Stimulated activated CD8-positive, alpha-beta memory T cell treated with anti-CD3 and anti-CD28 coated beads, Interleukin-12 subunit alpha, Interleukin-12 subunit beta, amount 100 ng/mL, for 1 hour (primary cell): ENCODE data around the gene LYPD6B.

ENCODE experiments used
- DNase-seq: peaks from one replicate; pipeline ENCODE4 v3.0.0-alpha.2; 2020; ENCODE audit warnings: low read depth

Gene LYPD6B, protein sequence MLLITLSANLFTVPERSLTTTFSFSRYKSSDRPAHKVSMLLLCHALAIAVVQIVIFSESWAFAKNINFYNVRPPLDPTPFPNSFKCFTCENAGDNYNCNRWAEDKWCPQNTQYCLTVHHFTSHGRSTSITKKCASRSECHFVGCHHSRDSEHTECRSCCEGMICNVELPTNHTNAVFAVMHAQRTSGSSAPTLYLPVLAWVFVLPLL

DNA sequence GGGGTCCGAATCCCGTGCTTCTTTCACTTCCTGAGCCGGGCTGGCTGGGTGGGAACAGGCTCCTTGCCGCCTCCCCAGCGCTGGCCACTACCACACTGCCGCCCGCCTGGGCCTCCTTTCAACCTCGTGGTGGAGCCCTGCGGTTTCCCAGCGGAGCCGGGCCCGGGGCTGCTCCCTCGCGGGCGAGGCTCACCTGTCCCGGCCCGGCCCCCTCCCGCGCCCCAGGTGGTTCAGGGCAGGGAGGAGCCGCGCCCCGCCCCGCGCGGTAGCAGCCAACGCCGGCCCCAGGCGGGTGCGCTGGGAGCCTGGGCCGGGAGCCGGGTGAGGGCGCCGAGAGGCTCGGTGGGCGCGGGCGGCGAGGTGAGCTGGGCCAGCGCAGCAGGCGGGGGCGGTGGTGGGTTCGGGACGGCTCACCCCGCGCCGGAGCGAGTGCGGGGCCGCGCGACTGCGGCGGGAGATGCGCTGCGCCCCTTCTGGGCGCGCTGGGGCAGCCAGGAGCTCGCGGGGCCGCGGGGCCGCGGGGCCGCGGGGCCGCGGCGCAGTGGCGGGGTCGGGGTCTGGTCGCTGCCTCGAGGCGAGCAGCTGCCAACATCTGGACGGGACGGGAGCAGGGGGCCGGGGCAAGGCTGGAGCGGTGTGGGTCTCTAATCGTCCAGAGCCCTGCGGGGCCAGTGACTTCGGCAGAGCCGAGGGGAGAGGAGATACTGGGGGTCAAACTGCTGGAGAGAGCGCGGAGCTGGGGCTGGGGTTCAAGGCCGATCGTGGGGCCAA is at the start of gene LYPD6B:
LYPD6B (plus strand) TSS at position 258 of the 771 bp plus-strand sequence. CDS start 92,250 bp downstream, outside the sequence.
- no peak for DNase-seq

DNA sequence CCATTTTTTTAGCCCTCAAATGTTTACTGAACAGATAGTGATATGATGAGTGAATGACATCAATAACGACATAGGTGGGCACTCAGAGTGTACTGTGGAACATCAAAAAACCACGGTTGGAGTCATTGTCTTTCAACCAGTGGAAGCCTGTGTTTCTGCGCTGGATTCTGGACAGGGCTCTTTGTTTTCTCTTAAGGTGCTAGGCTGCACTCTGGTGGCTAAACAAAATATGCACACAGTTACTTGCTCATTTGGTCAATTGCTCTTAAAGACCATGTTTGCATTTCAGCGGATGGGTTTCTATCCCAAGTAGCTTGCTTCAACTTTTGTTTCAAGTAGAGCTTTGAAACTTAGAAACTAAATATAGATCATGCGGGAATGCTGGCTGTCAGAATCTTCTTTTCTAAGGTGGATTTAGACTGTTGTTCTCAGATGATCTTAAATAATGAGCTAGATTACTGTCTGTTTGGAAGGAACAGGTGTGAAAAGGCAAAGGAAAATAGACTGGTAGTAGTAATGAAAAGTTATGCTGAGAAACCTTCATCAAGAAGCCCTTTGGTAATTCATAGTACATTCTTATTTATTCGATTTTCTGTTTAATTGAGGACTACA is 48.5 kb upstream of the LYPD6B start:
- DNase-seq = peak; percentile 12

DNA sequence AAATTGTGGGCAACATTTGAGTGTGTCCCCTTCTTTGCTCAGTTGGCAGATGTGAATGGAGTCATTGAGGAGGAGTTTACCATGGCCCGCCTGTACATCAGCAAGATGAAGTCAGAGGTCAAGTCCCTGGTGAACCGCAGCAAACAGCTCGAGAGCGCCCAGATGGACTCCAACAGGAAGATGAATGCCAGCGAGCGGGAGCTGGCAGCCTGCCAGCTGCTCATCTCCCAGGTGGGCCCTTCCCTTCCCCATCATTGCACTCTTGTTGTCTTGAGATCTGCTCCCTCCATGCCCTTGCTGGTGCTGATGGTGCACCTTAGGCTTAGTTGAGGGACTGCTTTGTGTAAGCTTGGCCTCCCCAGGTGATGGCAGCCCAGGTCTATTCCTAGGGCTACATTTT is 47.5 kb upstream of the LYPD6B start:
- DNase-seq = no peak

DNA sequence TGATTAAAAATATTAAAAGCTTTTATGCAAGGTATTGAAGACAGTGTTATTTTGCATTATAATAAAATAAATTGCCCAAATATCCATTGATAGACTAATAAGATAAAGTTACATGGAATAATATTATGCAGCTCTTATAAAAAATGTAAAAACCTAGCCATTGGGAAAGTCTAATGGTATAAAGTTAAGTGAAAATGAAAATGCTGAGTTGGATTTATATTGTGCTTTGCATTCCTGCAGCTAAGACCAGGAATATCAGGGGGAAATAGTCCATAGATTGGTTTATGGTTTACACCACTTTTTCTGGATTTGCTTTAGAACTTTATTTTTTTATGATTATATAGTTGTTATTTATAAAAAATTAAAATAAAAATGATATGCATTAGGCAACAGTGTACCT is 46.1 kb upstream of the LYPD6B start:
- no peak for DNase-seq

DNA sequence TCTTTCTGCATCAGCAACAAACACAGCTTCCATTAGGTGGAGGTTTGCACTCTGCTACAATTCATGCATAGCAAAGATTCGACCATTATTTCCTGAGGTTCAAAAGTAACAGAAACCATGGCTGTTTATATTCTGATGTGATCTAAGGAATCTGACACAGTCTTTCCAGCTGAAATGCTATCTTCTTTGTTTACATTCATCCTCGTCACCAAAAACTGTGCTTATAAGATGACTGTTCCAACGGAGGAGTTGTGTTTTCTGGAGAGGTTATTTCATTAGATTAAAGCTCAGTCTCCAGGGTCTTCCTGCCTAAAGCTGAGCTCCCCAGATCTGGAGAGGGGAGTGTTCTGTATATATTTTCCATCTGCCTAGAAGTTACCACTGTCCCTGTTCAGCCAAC is 45.1 kb upstream of the LYPD6B start:
- DNase-seq = no peak

DNA sequence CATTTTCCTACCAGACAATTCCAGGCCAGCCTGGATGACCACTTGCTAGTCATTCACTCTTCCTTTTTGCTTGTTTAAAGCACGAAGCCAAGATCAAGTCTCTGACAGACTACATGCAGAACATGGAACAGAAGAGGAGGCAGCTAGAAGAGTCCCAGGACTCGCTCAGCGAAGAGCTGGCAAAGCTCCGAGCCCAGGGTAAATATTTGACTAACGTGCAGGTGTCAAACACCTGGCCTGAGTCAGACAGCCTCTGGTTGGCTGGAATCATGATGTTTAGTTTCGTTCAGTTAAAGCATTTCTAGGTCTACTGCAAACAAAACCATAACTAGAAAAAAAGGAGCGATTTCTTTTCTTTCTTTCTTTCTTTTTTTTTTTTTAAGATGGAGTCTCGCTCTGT is 44.2 kb upstream of the LYPD6B start:
- DNase-seq = no peak

DNA sequence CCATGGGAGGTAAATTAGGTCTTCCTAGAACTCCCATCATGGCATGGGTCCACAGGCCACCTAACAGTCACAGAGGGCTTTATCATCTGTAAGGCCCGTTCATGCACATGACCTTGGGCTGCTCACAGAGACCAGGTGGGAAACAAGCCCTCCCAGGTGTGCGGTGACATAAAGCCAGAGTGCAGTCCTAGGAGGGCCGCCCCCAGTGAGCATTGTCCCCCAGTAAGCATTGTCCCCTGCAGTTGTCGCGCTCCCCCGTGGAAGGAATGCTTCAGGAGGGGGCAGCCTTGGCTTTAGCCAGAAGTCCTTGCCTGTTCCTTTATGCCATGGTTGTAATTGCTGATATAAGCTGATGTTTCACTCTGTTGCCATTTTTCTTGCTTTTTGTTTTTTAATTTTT is 41.7 kb upstream of the LYPD6B start:
- DNase-seq = no peak

DNA sequence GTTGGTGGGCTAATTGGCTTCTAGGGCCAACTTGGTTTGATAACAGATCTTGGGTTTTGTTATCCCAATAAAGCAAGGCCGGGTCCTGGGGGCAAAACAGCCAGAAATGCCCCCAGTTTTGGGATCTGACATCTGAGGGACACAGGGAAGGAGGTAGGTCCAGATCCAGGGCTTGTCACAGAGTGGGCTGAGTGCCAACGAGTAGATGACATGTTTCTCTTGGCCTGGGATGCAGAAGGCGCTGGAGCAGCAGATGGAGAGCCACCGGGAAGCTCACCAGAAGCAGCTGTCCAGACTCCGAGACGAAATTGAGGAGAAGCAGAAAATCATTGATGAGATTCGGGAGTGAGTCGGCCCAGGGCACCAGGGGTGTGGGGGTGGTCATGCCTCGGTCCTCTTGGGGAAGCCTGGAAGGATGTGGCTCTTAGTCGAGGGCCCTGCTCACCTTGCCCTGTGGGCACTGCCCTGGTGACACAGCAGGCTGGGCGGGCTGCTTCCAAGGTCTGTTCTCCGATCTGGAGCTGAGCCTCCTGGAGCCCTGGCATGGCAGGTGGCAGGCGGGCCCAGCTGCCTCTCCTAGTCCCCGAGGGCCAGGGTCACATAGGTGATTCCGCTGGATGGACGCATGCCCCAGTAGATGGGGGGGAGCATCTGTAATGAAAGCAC is 40.2 kb upstream of the LYPD6B start:
- no peak for DNase-seq

DNA sequence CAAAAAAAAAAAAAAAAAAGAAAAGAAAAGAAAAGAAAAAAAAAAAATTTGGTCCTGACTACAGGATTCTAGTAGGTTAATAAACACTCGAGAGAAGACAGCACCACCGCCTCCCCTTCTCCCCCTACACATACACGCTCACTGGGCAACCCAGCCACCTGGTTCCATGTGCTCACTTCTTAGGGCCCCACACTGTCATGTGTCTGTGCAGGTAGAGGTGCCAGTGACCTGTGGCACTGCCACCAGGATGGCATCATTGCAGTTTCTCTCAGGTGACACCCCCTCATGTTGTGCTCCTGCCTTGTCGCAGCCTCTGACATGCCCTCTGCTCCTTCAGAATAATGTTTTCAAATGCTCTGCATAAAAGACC is 39.7 kb upstream of the LYPD6B start:
- no peak for DNase-seq

DNA sequence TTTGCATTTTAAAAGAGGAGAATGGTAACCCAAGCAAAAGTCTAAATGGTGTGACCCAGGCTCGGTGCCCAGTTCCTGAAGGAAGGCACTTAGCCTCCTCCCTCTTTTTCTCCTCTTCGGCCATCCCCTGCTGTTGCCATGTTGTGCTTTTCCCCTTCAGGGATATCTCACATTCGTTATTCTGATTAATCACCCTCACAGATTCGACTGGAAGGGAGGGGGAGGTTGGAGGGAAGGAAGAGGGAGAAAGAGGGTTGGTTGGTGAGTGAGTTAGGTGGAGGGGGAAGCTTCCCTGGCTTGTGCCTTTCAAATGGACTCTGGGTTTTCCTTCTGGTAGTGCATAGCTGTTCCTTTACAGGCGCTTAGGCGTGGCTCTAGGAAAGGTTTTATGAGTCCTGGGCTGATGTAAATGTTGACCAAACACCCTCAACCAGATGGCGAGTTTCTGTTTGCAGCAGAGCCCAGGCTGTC is 39.0 kb upstream of the LYPD6B start:
- no peak for DNase-seq

DNA sequence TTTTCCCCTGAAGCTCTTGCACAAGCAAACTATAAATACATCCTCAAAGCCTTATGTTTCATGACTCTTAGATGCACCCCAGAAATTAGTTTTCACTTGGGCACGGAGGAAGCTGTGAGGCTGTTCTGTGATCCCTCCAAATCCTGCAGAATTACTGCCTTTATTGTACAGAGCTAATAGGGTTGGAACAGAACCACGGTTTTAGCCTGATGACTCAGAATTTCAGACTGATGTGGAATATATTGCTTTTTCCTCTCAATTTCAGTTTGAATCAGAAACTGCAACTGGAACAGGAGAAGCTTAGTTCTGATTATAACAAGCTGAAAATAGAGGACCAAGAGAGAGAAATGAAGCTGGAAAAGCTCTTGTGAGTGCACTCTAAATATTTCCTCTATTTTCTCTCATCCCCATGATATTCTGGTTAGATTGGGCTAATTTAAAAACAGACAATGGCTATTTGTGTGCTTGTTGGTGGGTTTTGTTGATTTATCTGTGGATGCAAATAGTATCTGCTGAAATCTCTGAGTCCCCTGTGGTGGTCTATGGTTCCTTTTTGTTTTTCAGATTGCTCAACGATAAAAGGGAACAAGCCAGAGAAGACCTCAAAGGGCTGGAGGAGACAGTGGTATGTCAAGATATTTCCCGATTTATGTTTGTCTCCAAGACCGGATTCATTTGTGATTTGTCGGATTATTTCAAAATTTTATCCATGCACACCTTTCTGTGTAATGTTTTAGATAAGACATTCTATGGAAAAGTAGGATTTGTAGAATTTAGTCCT is 38.2 kb upstream of the LYPD6B start:
- DNase-seq = no peak

DNA sequence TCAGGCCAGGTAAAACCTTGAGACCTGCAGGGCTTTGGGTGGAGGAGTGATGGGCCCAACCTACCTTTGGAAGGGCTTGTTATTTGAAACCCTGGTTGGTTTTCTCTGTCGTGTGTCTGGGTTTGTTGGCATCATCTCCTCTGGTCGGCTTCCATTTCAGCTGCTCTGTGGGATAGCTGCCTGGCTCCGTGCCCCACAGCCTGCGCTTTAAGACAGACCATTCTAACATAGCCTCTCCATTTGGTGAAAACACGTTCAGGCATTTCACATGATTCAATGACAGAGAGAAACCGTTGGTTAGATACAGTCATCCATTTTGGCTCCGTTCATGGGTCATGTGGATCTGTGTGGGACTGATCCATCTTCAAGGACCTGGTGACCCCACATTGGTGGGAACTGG is 37.0 kb upstream of the LYPD6B start:
- DNase-seq = no peak

DNA sequence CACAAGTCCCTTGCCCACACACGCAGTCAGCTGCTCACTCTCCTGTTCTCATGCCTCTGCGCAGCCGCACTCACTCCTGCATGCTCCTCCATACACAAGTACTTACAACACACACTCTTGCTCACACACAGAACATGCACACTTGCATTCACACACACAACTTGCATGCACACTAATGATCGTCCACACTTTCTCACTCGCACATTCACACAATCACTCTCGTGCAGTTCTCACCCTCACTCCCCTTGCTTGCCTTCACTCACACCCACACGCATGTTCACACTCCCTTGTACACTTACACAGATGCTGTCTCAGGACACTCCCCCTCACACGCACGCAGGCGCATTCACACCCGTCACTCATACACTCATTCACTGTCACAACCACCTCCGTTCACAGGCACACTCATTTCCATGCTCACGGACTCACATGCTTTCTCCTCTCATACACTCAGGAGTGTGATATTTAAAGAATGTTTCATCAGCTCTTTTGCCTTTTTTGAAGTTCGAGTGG is 36.1 kb upstream of the LYPD6B start:
- no peak for DNase-seq

DNA sequence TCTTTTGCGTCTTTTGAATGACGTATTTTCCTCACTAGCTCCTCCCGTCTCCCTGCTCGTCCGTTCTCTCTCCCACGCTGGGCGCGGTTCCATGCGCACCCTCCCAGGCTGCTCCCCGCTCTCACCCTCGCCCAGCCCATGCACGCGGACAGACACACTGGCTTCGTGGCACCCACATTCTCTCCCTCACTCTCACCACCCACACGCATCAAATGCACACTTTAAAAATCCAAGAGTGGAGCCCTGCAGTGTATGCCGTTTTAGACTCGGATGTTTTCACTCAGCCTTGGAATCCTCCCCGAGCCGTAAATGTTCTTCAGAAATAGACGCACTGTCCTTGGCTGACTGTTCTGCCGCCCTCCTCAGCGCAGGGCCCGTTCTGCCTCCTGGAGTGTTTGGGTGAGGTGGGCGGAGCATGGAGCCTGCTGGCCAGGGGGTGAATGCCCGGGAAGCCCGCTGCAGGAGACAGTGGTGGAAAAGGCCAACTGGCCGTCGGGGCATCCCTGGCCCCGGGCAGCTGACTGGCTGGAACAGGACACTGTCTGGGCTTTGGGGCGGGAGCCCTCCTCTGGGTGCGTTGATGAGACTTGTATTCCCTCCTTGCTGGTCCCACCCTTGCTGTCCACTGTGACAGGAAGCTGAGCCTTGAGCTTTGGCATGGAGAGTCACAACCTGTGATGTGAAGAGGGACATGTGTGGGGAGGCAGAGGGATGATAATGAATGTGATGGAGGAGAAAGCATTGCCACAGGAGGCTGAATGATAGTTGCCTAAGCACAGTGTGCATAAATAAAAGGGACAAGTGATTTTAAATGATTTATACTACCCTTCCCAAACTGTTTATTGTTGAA is 35.4 kb upstream of the LYPD6B start:
- DNase-seq = no peak

DNA sequence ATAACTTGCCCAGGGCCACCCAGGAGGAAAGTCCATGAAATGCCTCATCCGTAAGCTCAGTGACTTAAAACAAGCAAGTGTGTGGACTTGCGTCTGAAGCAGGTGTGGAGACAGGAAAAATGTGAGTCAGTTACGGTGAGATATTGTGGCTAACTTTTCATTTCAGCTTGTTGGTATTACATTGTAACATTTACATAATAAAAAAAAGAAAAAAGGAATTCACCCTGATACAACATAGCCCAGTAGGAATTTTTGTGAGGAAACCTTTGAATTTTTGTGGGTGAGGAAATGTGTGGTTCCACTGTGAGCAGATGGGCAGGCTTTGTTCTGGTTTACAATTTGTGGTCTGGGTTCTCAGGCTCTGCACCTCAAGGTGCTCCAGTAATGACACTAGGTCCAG is 33.7 kb upstream of the LYPD6B start:
- DNase-seq = no peak

DNA sequence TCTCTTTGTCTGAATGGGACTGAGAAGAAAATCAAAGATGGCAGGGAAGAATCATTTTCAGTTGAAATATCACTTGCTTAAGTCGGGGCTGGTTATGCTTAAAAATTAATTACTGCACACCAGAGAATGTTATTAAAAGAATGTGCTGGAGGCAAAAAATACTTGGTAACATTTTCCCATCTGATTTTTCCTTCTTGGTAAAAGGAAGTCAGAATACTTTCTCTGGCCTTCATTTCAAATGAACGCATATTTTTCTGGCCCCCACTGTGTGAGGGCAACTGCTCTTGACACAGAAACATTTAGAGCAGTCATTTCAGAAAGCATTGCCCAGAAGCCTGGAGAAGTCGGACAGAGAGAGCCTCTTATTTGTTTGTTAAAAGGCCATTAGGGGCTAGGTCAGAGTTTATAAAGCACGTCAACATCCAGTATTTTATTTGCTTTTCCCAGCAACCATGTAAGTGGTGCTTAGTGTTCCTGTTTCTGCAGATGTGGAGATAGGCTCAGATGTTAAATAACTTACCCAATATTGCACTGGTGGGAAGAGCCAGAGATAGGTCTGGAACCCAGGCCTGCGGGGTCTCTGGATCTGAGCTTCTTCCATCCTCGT is 32.9 kb upstream of the LYPD6B start:
- no peak for DNase-seq

DNA sequence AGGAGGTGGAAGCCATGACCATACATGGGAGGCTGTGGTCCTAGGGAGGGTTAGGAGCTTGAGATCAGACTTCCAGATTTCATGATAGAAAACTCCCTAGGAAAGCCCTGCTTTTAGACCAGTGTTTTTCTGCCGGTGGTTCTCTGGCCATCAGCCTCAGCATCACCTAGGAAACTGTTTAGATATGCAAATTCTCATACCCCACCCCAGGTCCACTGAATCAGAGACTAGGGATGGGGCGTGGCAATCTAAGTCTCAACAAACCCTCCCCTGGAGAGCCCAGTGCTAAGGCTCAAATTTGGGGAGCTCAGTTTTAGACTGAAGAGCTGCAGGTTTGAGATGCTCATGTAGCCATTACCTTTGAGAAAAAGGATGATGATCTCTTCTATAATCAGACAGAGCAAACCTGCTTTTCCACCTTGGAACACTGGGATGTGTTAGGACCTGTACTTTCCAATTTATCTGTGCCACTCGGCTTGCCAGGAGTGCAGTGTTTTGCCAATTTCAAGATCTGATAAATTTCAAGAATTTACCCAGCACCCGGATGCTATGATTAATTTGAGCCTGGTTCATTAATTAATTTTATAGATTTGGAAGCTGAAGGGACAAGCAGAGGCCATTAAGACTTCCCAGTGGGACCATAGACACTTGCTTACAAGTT is 31.5 kb upstream of the LYPD6B start:
- no peak for DNase-seq

DNA sequence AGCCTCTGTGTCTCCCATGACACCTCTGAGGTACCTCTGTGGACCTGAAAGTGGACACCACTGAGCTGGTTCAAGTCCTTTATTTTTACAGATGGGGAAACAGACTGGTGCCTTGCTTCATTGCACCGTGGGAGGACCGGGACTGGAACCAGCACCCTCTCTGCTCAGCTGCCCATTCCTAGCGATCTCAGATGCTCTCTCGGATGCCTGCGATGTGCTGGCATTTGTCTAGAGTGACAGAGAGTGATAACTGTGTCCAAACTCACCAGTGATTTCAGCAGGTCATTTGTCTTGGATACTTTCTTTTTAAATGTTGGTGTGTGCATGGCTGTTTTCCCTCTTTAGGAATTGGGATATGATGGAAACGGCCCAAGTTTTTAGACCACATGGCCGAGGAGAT is 30.1 kb upstream of the LYPD6B start:
- DNase-seq = no peak

DNA sequence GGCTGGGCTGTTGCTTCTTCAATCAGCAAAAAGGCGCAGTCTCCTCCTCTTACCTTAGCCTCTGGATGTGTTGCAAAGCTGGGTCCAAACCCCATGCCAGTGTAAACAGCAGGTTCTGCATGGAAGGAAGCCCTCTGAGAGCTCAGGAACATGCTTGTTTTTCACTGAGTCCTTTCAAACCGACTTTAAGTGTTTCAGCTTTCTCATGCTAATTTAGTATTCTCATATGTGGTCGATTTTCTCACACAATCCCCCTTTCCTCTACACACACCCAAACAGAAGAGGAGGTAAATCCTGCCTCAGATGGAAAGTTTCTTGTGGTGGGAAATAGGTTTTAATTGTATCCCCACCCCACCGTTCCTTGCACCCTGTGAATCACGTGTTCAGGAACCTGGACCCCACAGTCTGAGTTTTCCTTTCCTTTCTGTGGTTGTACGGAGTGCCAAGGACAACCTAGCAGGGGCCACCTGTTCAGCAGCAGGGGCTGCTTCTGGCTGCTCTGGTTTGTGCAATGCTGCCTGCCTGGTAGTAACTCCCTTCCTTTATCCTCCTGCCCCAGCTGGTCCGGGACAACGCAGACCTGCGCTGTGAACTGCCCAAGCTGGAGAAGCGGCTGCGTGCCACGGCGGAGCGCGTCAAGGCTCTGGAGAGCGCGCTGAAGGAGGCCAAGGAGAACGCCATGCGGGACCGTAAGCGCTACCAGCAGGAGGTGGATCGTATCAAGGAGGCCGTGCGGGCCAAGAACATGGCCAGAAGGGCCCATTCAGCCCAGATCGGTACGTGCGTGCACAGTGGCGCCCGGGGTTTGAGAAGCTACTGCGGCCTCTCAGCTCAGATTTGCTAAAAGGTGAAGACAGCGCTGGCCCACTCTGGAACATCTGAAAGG is 28.7 kb upstream of the LYPD6B start:
- DNase-seq = no peak
